ENCODE data around the gene MAPT. TPM values are rescaled to one million over a fixed set of nuclear protein-coding genes. Genes with fewer than 3 reads are reported as not detected.

The MAPT gene
- total and polyA plus RNA-seq, 2 experiments from 2014 or later, result 0.37 to 0.71 TPM

GRCh38 chr17:45918241-45918745 lies 23.9 kb downstream of the MAPT start:
- DNase-seq (ENCODE audit: low spot score), result no peak
- H3K4me3 ChIP-seq, result no peak overlapping the region
- 98% methylated on average over 2 of the region's 2 CpGs for WGBS (ENCODE audit: low lambda C conversion rate, missing lambda C conversion rate)

GRCh38 chr17:45919136-45919535 lies 24.8 kb downstream of the MAPT start:
- whole genome bisulfite sequencing (ENCODE audit: low lambda C conversion rate, missing lambda C conversion rate), result 88% methylated on average over 15 of the region's 15 CpGs
- Histone ChIP-seq H2AFZ (no peak overlapping the region), H3K4me1 (ENCODE audit: insufficient read depth) (peaks cover 4% of the 10 kb centered on the region), H3K9me3 (ENCODE audit: low read depth) (no peaks in the 10 kb centered on the region), H3K9me2 (replicated peaks; ENCODE audit: insufficient read depth) (no peaks in the 10 kb centered on the region), H4K20me1 (ENCODE audit: insufficient read depth, poor library complexity, severe bottlenecking) (no peaks in the 10 kb centered on the region), H3K4me2 (no peak overlapping the region), H3K36me3 (replicated peaks; ENCODE audit: insufficient read depth, low read depth) (no peaks in the 10 kb centered on the region), H3K27ac (no peak overlapping the region), H3K4me3 (no peak overlapping the region), H3K79me2 (no peaks in the 10 kb centered on the region), H3K27me3 (peaks cover 9% of the 10 kb centered on the region)
- DNase-seq (ENCODE audit: low spot score), result no peak
- TF ChIP-seq EZH2phosphoT487 (IDR thresholded peaks at IDR 0.05; ENCODE audit: low read depth, severe bottlenecking, unreplicated experiment) (no peak), EZH2 (IDR thresholded peaks at IDR 0.05; ENCODE audit: borderline replicate concordance) (no peak), CTCF (IDR thresholded peaks at IDR 0.05; ENCODE audit: poor library complexity) (no peak)

More at GRCh38 chr17:45918241-45918745, 23.9 kb downstream of the MAPT start:
- no peak overlapping the region for H3K27ac ChIP-seq
- H3K36me3 ChIP-seq (replicated peaks; ENCODE audit: insufficient read depth, low read depth), result no peaks in the 10 kb centered on the region
- H3K4me2 ChIP-seq, result no peak overlapping the region
- H4K20me1 ChIP-seq (ENCODE audit: insufficient read depth, poor library complexity, severe bottlenecking), result no peaks in the 10 kb centered on the region
- TF ChIP-seq EZH2 (IDR thresholded peaks at IDR 0.05; ENCODE audit: borderline replicate concordance) (no peak), CTCF (IDR thresholded peaks at IDR 0.05; ENCODE audit: poor library complexity) (no peak), EZH2phosphoT487 (IDR thresholded peaks at IDR 0.05; ENCODE audit: low read depth, severe bottlenecking, unreplicated experiment) (no peak)
- H3K9me3 ChIP-seq (ENCODE audit: low read depth), result no peaks in the 10 kb centered on the region
- no peaks in the 10 kb centered on the region for H3K9me2 ChIP-seq (replicated peaks; ENCODE audit: insufficient read depth)
- no peaks in the 10 kb centered on the region for H3K79me2 ChIP-seq
- H2AFZ ChIP-seq, result no peak overlapping the region
- peaks cover 9% of the 10 kb centered on the region for H3K27me3 ChIP-seq
- H3K4me1 ChIP-seq (ENCODE audit: insufficient read depth), result no peaks in the 10 kb centered on the region

GRCh38 chr17:45920083-45920482 lies 25.7 kb downstream of the MAPT start:
- WGBS (ENCODE audit: low lambda C conversion rate, missing lambda C conversion rate), result 90% methylated on average over 9 of the region's 9 CpGs
- H3K27ac ChIP-seq, result no peak overlapping the region

More at GRCh38 chr17:45920083-45920482, 25.7 kb downstream of the MAPT start:
- no peaks in the 10 kb centered on the region for H3K9me2 ChIP-seq (replicated peaks; ENCODE audit: insufficient read depth)
- no peaks in the 10 kb centered on the region for H3K79me2 ChIP-seq
- no peaks in the 10 kb centered on the region for H3K36me3 ChIP-seq (replicated peaks; ENCODE audit: insufficient read depth, low read depth)
- peaks cover 4% of the 10 kb centered on the region for H3K4me1 ChIP-seq (ENCODE audit: insufficient read depth)
- H2AFZ ChIP-seq, result no peak overlapping the region
- no peaks in the 10 kb centered on the region for H3K9me3 ChIP-seq (ENCODE audit: low read depth)
- DNase-seq (ENCODE audit: low spot score), result no peak
- H3K4me2 ChIP-seq, result no peak overlapping the region
- peaks cover 9% of the 10 kb centered on the region for H3K27me3 ChIP-seq
- no peak overlapping the region for H3K4me3 ChIP-seq
- no peaks in the 10 kb centered on the region for H4K20me1 ChIP-seq (ENCODE audit: insufficient read depth, poor library complexity, severe bottlenecking)
- no peak for TF ChIP-seq EZH2 (IDR thresholded peaks at IDR 0.05; ENCODE audit: borderline replicate concordance)
- no peak for TF ChIP-seq EZH2phosphoT487 (IDR thresholded peaks at IDR 0.05; ENCODE audit: low read depth, severe bottlenecking, unreplicated experiment)
- TF ChIP-seq CTCF (IDR thresholded peaks at IDR 0.05; ENCODE audit: poor library complexity), result no peak
